Measurements from ENCODE around the gene PTPRA.

The PTPRA gene

GRCh38 chr20:2930538-2930937 is 57.3 kb downstream of the PTPRA start:
- no peak for DNase-seq (ENCODE audit: low read depth in 2 of 2)

- DNase-seq (ENCODE audit: low read depth in 2 of 2) = no peak
These were observed 59.2 kb downstream of the PTPRA start for GRCh38 chr20:2932498-2932897.

GRCh38 chr20:2937902-2938301 is 64.6 kb downstream of the PTPRA start:
- DNase-seq (ENCODE audit: low read depth in 2 of 2) = no peak

GRCh38 chr20:2942439-2942838 is 69.2 kb downstream of the PTPRA start:
- no peak for DNase-seq (ENCODE audit: low read depth in 2 of 2)

GRCh38 chr20:2946988-2947961 is 74.0 kb downstream of the PTPRA start:
- DNase-seq (ENCODE audit: low read depth in 2 of 2) = no peak

GRCh38 chr20:2948968-2949367 is 75.7 kb downstream of the PTPRA start:
- DNase-seq (ENCODE audit: low read depth in 2 of 2) = no peak

- no peak for DNase-seq (ENCODE audit: low read depth in 2 of 2)
These were observed 79.5 kb downstream of the PTPRA start for GRCh38 chr20:2952766-2953165.

GRCh38 chr20:2955257-2955970 is 82.1 kb downstream of the PTPRA start:
- no peak for DNase-seq (ENCODE audit: low read depth in 2 of 2)

GRCh38 chr20:2956480-2956879 is 83.2 kb downstream of the PTPRA start:
- no peak for DNase-seq (ENCODE audit: low read depth in 2 of 2)

- no peak for DNase-seq (ENCODE audit: low read depth in 2 of 2)
These were observed 94.6 kb downstream of the PTPRA start for GRCh38 chr20:2967841-2968240.

- no peak for DNase-seq (ENCODE audit: low read depth in 2 of 2)
These were observed 98.8 kb downstream of the PTPRA start for GRCh38 chr20:2972126-2972525.

GRCh38 chr20:2973574-2973973 is 100.3 kb downstream of the PTPRA start:
- no peak for DNase-seq (ENCODE audit: low read depth in 2 of 2)

- no peak for DNase-seq (ENCODE audit: low read depth in 2 of 2)
These were observed 105.2 kb downstream of the PTPRA start for GRCh38 chr20:2978519-2978918.

- no peak for DNase-seq (ENCODE audit: low read depth in 2 of 2)
These were observed 108.4 kb downstream of the PTPRA start for GRCh38 chr20:2981646-2982045.

- DNase-seq (ENCODE audit: low read depth in 2 of 2) = no peak
These were observed 110.2 kb downstream of the PTPRA start for GRCh38 chr20:2983508-2983907.

GRCh38 chr20:2984028-2984501 is 110.8 kb downstream of the PTPRA start:
- DNase-seq (ENCODE audit: low read depth in 2 of 2) = no peak

- no peak for DNase-seq (ENCODE audit: low read depth in 2 of 2)
These were observed 111.8 kb downstream of the PTPRA start for GRCh38 chr20:2984956-2985661.

- DNase-seq (ENCODE audit: low read depth in 2 of 2) = no peak
These were observed 113.2 kb downstream of the PTPRA start for GRCh38 chr20:2986466-2986865.

GRCh38 chr20:2987861-2988260 is 114.6 kb downstream of the PTPRA start:
- no peak for DNase-seq (ENCODE audit: low read depth in 2 of 2)

GRCh38 chr20:2991532-2991931 is 118.3 kb downstream of the PTPRA start:
- no peak for DNase-seq (ENCODE audit: low read depth in 2 of 2)

- DNase-seq (ENCODE audit: low read depth in 2 of 2) = no peak
These were observed 120.0 kb downstream of the PTPRA start for GRCh38 chr20:2993250-2993649.

GRCh38 chr20:2995796-2996195 is 122.5 kb downstream of the PTPRA start:
- no peak for DNase-seq (ENCODE audit: low read depth in 2 of 2)

Measured in stimulated activated CD8-positive, alpha-beta memory T cell treated with anti-CD3 and anti-CD28 coated beads, Interleukin-7, amount 100 ng/mL, for 4 hours (primary cell).